AG04450 (cell line): ENCODE measurements around the gene DPH5. TPM values are rescaled to one million over a fixed set of nuclear protein-coding genes. Genes with fewer than 3 reads are reported as not detected.

Source experiments
- CTCF ChIA-PET: fragments of 300-600, 350-600 bp; formaldehyde crosslinking; extraction: SDS; loops from one replicate; lab custom pipeline; 2022; ENCODE audit warnings: antibody characterized with exemption, inconsistent platforms; lab: Charles Lee
- POLR2A ChIA-PET: fragments of 350-600 bp; formaldehyde crosslinking; extraction: SDS; loops from one replicate; lab custom pipeline; 2021; ENCODE audit warnings: antibody characterized with exemption, inconsistent platforms; lab: Yijun Ruan, JAX
- DNase-seq: peaks from one replicate; pipeline ENCODE4 v3.0.0-alpha.2; 2011; ENCODE audit warnings: low read depth, low spot score
- H3K27ac ChIP-seq: one replicate; pipeline ENCODE4 v1.5.1; 2012; ENCODE audit warnings: low read depth, low read length, control low read depth
- H3K27me3 ChIP-seq: one replicate; pipeline ENCODE4 v1.6.0; 2012; ENCODE audit warnings: low read length; ENCODE audit not compliant: control insufficient read depth, insufficient read depth
- H3K4me3 ChIP-seq: 2 replicates; pipeline ENCODE4 v1.5.1; 2011; ENCODE audit warnings: mild to moderate bottlenecking, low read depth, low read length, control low read depth
- H3K9me3 ChIP-seq: 2 replicates; pipeline ENCODE4 v1.5.1; 2012; ENCODE audit warnings: low read length; ENCODE audit not compliant: control insufficient read depth, insufficient read depth
- polyA plus RNA-seq: library from polyadenylated mRNA; depleted of rRNA; stranded (reverse); fragments of >200 nt; gene quantifications from 2 replicates; pipeline ENCODE4 v1.2.3, GENCODE V29; 2011
- TF ChIP-seq, protein P1 (sequence below): IDR thresholded peaks from 2 replicates; pipeline ENCODE4 v1.5.1; 2011; ENCODE audit warnings: low read depth, low read length, control low read depth, inconsistent platforms

The DPH5 gene
- polyA plus RNA-seq, 1 experiment: 87.4 TPM

DNA sequence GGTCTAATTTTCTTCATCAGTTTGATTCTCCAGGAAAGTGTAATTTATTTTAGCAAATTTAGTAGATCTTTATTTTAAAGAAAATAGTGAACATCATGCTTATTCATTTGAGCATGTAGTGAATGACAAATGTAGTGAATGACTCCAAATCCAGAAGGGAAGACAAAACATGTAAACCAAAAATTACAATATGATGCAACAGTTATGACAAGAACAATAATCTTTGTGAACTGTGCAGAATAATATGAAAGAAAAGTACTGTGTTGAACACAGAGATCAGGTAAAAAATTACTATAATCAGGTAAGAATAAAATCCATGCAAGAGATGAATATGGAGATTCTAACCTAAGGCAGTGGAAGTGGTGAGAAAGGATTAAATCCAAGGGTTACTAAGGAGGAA lies 30.0 kb upstream of the DPH5 start:
- TF ChIP-seq, protein P1, sequence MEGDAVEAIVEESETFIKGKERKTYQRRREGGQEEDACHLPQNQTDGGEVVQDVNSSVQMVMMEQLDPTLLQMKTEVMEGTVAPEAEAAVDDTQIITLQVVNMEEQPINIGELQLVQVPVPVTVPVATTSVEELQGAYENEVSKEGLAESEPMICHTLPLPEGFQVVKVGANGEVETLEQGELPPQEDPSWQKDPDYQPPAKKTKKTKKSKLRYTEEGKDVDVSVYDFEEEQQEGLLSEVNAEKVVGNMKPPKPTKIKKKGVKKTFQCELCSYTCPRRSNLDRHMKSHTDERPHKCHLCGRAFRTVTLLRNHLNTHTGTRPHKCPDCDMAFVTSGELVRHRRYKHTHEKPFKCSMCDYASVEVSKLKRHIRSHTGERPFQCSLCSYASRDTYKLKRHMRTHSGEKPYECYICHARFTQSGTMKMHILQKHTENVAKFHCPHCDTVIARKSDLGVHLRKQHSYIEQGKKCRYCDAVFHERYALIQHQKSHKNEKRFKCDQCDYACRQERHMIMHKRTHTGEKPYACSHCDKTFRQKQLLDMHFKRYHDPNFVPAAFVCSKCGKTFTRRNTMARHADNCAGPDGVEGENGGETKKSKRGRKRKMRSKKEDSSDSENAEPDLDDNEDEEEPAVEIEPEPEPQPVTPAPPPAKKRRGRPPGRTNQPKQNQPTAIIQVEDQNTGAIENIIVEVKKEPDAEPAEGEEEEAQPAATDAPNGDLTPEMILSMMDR: no peak
- CTCF ChIA-PET: no interaction called here

DNA sequence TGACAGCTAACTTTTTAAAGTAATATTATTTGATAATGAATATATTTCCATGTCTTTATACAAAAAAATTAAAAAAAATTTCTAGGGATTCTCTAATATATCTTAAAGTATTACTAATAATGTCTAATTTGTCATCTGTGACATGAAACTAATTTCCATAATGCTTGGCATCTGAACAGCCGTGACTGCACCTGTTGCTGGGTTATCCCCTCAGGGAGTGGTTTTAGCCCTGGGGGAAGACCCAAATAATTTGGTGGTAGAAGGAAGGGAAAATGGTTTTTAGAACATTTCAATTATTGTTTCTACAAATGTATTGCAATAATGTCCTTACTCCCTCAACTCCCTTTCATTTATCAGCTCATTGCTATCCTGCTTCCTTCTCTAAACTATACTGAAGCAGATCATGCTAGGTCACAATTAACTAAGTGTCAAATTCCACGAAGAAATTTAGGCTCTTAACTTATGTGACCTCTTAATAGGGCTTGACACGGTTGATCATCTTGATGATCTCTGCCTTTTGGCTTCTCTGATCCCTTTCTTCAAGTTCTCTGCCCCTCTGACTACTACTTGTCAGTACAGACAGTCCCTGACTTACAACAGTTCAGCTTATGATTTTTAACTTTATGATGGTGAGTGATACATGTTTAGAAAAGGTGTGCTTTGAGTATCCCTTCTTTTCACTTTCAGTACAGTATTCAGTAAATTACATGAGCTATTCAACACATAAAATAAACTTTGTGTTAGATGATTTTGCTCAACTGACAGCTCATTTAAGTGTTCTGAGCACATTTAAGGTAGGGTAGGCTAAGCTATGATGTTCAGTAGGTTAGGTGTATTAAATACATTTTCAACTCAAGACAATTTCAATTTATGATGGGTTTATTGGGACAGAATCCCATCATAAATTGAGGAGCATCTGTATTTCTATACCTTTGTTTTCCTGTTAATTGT lies 26.4 kb upstream of the DPH5 start:
- no peak for DNase-seq
- ChIA-PET POLR2A (no interaction called here), CTCF (interaction anchor here (1.4 kb wide), 1 partner anchor 187 kb away, joined by 3 read pairs; no protein-coding TSS in a partner anchor)

More for the DNA sequence above, 30.0 kb upstream of the DPH5 start:
- H3K4me3 ChIP-seq: no peak overlapping the region
- DNase-seq: no peak
- H3K27me3 ChIP-seq: no peaks in the 10 kb centered on the region
- no peak overlapping the region for H3K27ac ChIP-seq
- H3K9me3 ChIP-seq: no peaks in the 10 kb centered on the region
- POLR2A ChIA-PET: no interaction called here

DNA sequence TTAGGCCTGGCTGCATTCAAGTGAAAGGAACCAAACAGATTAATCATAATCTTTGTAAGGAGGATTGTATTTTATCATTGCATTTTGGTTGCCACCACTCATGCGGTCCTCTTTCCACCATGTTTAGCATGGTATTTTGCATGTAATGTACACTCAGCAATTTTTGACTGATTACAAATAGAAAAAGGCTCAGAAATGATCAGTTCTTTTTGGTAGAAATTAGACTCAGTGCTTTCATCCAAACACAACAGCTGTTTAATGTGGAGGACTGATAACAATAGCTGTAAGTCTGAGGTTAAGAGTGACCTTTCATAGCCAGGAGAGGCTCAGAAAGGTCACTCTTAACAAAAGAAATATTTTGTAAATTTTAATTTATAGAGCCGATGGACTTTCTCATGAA lies 25.3 kb upstream of the DPH5 start:
- CTCF ChIA-PET: interaction anchor here (0.6 kb wide), 1 partner anchor 23 kb away, joined by 4 read pairs; no protein-coding TSS in a partner anchor
- no peak for DNase-seq

More for the DNA sequence above, 26.4 kb upstream of the DPH5 start:
- Histone ChIP-seq H3K27ac (no peak overlapping the region), H3K4me3 (no peak overlapping the region), H3K9me3 (no peaks in the 10 kb centered on the region), H3K27me3 (no peaks in the 10 kb centered on the region)
- TF ChIP-seq, protein P1: no peak

DNA sequence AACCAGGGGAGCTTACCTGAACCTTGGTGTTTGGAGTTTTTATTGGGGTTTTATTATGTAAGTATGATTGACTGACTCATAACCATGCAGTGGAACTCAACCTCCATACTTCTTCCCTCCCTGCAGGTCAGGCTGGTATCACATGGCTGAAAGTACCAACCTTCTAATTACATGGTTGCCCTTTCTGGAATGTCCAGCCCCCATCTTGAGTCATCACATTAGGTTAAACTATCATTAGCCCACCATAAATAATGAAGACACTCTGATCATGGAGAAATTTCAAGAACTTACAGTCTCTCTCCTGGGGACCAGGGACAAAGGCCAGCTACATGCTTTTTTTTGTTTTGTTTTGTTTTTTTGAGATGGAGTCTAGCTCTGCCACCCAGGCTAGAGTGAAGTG lies 19.2 kb upstream of the DPH5 start:
- DNase-seq: no peak
- TF ChIP-seq, protein P1: no peak
- H3K27ac ChIP-seq: no peak overlapping the region
- no peaks in the 10 kb centered on the region for H3K27me3 ChIP-seq
- H3K9me3 ChIP-seq: peaks cover 9% of the 10 kb centered on the region
- ChIA-PET CTCF (interaction anchor here (0.6 to 1.8 kb wide), 2 partner anchors 194 to 241 kb away, joined by 5 to 8 read pairs; no protein-coding TSS in a partner anchor), POLR2A (no interaction called here)
- H3K4me3 ChIP-seq: no peak overlapping the region

More for the DNA sequence above, 25.3 kb upstream of the DPH5 start:
- H3K9me3 ChIP-seq: no peaks in the 10 kb centered on the region
- H3K4me3 ChIP-seq: no peak overlapping the region
- no peak overlapping the region for H3K27ac ChIP-seq
- no peaks in the 10 kb centered on the region for H3K27me3 ChIP-seq
- POLR2A ChIA-PET: no interaction called here
- TF ChIP-seq, protein P1: no peak

- Histone ChIP-seq H3K4me3 (no peak overlapping the region), H3K9me3 (peaks cover 9% of the 10 kb centered on the region), H3K27ac (no peak overlapping the region), H3K27me3 (no peaks in the 10 kb centered on the region)
- TF ChIP-seq, protein P1: no peak
- CTCF ChIA-PET: interaction anchor here (0.6 to 1.8 kb wide), 3 partner anchors 10 to 242 kb away, joined by 4 to 8 read pairs (median 5); no protein-coding TSS in a partner anchor
- POLR2A ChIA-PET: no interaction called here
- DNase-seq: no peak
Observed at GRCh38 chr1:101044259-101044658, 18.7 kb upstream of the DPH5 start.
